ENCODE data around the gene PLEKHA5. TPM values are rescaled to one million over a fixed set of nuclear protein-coding genes. Genes with fewer than 3 reads are reported as not detected.

The PLEKHA5 gene
- total RNA-seq, 1 donor from 2014 or later: 32.3 TPM

DNA sequence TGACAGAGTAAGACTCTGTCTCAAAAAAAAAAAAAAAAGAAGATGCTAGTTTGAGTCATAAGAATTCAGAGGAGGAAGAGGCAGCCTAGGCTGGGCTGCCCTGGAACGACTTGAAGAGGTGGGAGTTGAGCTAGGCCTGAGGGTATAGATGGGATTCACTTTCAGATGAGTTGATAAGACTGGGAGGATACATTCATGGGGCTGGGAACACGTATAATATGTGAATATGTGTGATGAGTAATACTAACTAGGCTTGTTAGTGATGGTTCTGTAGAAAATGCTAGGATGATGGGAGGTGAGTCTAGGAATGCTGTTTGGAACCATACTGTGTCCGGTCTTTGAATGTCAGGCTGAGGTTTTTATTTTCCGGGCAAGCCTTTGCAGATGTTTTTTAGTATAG lies 9.0 kb downstream of the PLEKHA5 start:
- no peaks in the 10 kb centered on the region for H3K27me3 Mint-ChIP-seq (ENCODE audit: unreplicated experiment)
- TF ChIP-seq, protein P1, sequence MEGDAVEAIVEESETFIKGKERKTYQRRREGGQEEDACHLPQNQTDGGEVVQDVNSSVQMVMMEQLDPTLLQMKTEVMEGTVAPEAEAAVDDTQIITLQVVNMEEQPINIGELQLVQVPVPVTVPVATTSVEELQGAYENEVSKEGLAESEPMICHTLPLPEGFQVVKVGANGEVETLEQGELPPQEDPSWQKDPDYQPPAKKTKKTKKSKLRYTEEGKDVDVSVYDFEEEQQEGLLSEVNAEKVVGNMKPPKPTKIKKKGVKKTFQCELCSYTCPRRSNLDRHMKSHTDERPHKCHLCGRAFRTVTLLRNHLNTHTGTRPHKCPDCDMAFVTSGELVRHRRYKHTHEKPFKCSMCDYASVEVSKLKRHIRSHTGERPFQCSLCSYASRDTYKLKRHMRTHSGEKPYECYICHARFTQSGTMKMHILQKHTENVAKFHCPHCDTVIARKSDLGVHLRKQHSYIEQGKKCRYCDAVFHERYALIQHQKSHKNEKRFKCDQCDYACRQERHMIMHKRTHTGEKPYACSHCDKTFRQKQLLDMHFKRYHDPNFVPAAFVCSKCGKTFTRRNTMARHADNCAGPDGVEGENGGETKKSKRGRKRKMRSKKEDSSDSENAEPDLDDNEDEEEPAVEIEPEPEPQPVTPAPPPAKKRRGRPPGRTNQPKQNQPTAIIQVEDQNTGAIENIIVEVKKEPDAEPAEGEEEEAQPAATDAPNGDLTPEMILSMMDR (IDR thresholded peaks at IDR 0.05): no peak
- H3K4me3 Mint-ChIP-seq (ENCODE audit: unreplicated experiment): no peak overlapping the region
- H3K9me3 Mint-ChIP-seq (ENCODE audit: unreplicated experiment): no peaks in the 10 kb centered on the region
- H3K4me1 Mint-ChIP-seq (ENCODE audit: unreplicated experiment): peaks cover 19% of the 10 kb centered on the region
- no peak for DNase-seq (ENCODE audit: extremely low spot score, unreplicated experiment)
- H3K36me3 Mint-ChIP-seq (ENCODE audit: unreplicated experiment): peaks cover 44% of the 10 kb centered on the region
- no peak overlapping the region for H3K27ac Mint-ChIP-seq (ENCODE audit: unreplicated experiment)

DNA sequence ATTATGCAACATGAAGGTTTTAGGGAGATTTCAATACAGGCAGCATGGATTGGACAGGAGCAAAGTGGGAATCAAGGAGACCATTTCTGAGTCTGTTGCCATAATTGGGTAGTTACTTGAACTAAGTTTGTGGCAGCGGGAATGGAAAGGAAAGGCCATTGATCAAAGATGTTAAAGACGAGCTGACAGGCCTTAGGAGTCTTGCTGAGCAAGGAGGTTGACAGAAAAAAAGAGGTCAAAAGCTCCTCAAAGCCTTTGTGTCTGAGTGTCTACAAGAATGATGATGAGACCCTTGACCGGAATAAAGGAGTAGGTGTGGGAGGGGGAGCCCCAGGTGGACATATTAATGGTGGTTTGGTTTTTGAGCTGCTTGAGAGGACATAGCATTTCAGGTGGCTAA lies 9.4 kb downstream of the PLEKHA5 start:
- TF ChIP-seq, protein P1 (IDR thresholded peaks at IDR 0.05): no peak
- Mint-ChIP-seq H3K36me3 (ENCODE audit: unreplicated experiment) (peaks cover 44% of the 10 kb centered on the region), H3K9me3 (ENCODE audit: unreplicated experiment) (no peaks in the 10 kb centered on the region), H3K4me3 (ENCODE audit: unreplicated experiment) (no peak overlapping the region), H3K27me3 (ENCODE audit: unreplicated experiment) (no peaks in the 10 kb centered on the region), H3K27ac (ENCODE audit: unreplicated experiment) (no peak overlapping the region), H3K4me1 (ENCODE audit: unreplicated experiment) (peaks cover 19% of the 10 kb centered on the region)
- DNase-seq (ENCODE audit: extremely low spot score, unreplicated experiment): no peak

DNA sequence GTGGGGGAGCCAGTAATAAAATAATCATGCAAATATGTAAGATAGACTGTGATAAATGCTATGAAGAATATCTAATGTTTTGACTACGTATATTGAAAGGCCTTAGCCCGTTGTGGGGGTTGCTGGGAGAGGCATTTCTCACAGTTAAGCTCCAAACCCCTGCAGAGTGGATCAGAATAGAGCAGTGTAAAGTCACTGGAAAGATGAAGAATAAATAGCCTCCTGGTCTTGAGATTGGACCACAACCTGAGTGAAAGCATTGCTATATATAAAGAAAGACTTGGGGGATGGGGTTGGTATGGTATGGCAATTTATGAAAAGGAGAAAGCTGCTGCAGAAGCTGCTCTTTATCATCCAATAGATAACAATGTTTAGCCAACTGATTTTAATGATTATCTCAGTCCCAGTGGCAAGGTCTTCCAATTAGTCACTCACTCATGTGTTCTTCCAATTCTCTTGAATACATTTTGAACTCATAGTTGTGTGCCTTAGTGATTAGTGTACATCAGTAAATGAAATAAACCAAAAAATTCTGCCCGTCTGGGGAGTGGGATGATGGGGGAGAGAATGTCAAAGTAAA lies 10.2 kb downstream of the PLEKHA5 start:
- Mint-ChIP-seq H3K27ac (ENCODE audit: unreplicated experiment) (no peak overlapping the region), H3K27me3 (ENCODE audit: unreplicated experiment) (no peaks in the 10 kb centered on the region), H3K36me3 (ENCODE audit: unreplicated experiment) (peaks cover 45% of the 10 kb centered on the region), H3K9me3 (ENCODE audit: unreplicated experiment) (no peaks in the 10 kb centered on the region), H3K4me3 (ENCODE audit: unreplicated experiment) (no peak overlapping the region), H3K4me1 (ENCODE audit: unreplicated experiment) (peaks cover 17% of the 10 kb centered on the region)
- TF ChIP-seq, protein P1 (IDR thresholded peaks at IDR 0.05): no peak
- no peak for DNase-seq (ENCODE audit: extremely low spot score, unreplicated experiment)

DNA sequence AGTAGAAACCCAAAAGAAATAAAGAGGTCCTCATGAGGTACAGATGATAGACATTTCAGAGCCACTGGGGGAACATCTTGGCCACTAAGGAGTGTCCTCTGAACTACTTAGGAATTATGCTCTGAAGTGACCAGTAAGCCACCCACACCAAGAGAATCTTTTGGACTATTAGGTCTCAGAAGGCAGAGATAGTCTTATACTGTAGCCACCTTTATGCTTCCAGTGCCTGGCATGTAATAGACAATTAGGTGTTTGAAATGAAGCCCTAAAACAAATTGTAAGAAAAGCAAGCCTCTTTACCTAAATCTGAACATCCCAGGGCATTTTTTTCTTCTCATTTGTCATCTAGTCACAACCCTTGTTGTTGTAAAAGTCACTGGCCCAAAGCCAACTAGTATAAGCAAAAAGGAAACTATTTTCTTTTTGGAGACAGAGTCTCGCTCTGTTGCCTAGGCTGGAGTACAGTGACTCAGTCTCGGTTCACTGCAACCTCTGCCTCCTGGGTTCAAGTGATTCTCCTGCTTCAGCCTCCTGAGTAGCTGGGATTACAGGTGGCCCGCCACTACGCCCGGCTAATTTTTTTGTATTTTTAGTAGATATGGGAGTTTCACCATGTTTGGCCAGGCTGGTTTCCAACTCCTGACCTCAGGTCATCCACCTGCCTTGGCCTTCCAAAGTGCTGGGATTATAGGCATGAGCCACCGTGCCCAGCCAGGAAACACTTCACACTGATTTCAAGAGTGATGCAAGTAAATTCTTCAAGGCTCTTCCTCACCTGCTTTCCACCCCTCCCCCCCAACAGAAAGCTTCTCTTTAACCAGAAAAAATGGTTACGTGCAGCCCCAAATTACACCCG lies 11.1 kb downstream of the PLEKHA5 start:
- H3K4me1 Mint-ChIP-seq (ENCODE audit: unreplicated experiment): peaks cover 16% of the 10 kb centered on the region
- peaks cover 38% of the 10 kb centered on the region for H3K36me3 Mint-ChIP-seq (ENCODE audit: unreplicated experiment)
- H3K4me3 Mint-ChIP-seq (ENCODE audit: unreplicated experiment): no peak overlapping the region
- H3K27ac Mint-ChIP-seq (ENCODE audit: unreplicated experiment): no peak overlapping the region
- H3K9me3 Mint-ChIP-seq (ENCODE audit: unreplicated experiment): no peaks in the 10 kb centered on the region
- no peak for DNase-seq (ENCODE audit: extremely low spot score, unreplicated experiment)
- H3K27me3 Mint-ChIP-seq (ENCODE audit: unreplicated experiment): no peaks in the 10 kb centered on the region
- TF ChIP-seq, protein P1 (IDR thresholded peaks at IDR 0.05): no peak

DNA sequence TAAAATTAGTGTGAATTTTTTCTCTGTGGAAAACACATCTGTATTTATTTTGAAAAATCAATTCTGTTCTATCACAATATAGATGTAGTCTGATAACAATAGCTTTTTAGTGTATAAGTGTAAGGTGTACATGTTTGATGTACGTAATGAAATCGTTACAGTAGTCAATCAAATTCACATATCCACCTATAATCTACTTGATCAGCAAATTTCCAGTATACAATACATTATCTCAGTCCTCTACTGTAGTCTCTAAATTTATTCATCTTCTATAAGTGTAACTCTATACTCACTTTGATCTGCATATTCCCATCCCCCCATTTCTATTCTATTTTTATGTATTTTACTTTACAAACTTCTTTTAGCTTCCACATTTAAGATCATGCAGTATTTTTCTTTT lies 13.0 kb downstream of the PLEKHA5 start:
- H3K9me3 Mint-ChIP-seq (ENCODE audit: unreplicated experiment): no peaks in the 10 kb centered on the region
- H3K4me3 Mint-ChIP-seq (ENCODE audit: unreplicated experiment): no peak overlapping the region
- H3K4me1 Mint-ChIP-seq (ENCODE audit: unreplicated experiment): peaks cover 16% of the 10 kb centered on the region
- H3K27ac Mint-ChIP-seq (ENCODE audit: unreplicated experiment): no peak overlapping the region
- peaks cover 37% of the 10 kb centered on the region for H3K36me3 Mint-ChIP-seq (ENCODE audit: unreplicated experiment)
- no peak for DNase-seq (ENCODE audit: extremely low spot score, unreplicated experiment)
- no peaks in the 10 kb centered on the region for H3K27me3 Mint-ChIP-seq (ENCODE audit: unreplicated experiment)
- TF ChIP-seq, protein P1 (IDR thresholded peaks at IDR 0.05): no peak

Data from osteocyte (in vitro differentiated cells).